ENCODE results near the gene CRACR2B.

Gene CRACR2B

GRCh38 chr11:875203-875602 is 47.5 kb downstream of the CRACR2B start:
- TF ChIP-seq, protein P1, sequence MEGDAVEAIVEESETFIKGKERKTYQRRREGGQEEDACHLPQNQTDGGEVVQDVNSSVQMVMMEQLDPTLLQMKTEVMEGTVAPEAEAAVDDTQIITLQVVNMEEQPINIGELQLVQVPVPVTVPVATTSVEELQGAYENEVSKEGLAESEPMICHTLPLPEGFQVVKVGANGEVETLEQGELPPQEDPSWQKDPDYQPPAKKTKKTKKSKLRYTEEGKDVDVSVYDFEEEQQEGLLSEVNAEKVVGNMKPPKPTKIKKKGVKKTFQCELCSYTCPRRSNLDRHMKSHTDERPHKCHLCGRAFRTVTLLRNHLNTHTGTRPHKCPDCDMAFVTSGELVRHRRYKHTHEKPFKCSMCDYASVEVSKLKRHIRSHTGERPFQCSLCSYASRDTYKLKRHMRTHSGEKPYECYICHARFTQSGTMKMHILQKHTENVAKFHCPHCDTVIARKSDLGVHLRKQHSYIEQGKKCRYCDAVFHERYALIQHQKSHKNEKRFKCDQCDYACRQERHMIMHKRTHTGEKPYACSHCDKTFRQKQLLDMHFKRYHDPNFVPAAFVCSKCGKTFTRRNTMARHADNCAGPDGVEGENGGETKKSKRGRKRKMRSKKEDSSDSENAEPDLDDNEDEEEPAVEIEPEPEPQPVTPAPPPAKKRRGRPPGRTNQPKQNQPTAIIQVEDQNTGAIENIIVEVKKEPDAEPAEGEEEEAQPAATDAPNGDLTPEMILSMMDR (IDR thresholded peaks at IDR 0.05; ENCODE audit: low read length, missing control alignments) = no peak
- DNase-seq (ENCODE audit: low read depth) = no peak
- no peak overlapping the region for H3K4me3 ChIP-seq (replicated peaks; ENCODE audit: low read depth, low read length)

- no peak for DNase-seq (ENCODE audit: low read depth)
- TF ChIP-seq, protein P1 (IDR thresholded peaks at IDR 0.05; ENCODE audit: low read length, missing control alignments) = no peak
- H3K4me3 ChIP-seq (replicated peaks; ENCODE audit: low read depth, low read length) = no peak overlapping the region
These were observed 48.1 kb downstream of the CRACR2B start for GRCh38 chr11:875769-876301.

- no peak for DNase-seq (ENCODE audit: low read depth)
- TF ChIP-seq, protein P1 (IDR thresholded peaks at IDR 0.05; ENCODE audit: low read length, missing control alignments) = no peak
- H3K4me3 ChIP-seq (replicated peaks; ENCODE audit: low read depth, low read length) = no peak overlapping the region
These were observed 48.8 kb downstream of the CRACR2B start for GRCh38 chr11:876545-876944.

DNA sequence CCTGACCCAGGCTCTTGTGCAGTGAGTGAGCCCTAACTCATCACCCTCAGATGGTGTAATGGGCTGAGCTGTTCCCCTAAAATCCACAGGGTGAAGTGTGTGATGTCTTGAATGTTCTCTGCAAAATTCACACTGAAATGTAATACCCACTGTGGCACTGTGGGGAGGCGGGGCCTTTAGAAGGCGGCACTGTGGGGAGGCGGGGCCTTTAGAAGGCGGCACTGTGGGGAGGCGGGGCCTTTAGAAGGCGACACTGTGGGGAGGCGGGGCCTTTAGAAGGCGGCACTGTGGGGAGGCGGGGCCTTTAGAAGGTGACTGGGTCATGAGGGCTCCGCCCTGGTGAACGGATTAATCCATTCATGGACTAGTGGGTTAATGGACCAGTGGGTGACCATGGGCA is 49.8 kb downstream of the CRACR2B start:
- TF ChIP-seq, protein P1 (IDR thresholded peaks at IDR 0.05; ENCODE audit: low read length, missing control alignments) = no peak
- H3K4me3 ChIP-seq (replicated peaks; ENCODE audit: low read depth, low read length) = no peak overlapping the region
- DNase-seq (ENCODE audit: low read depth) = no peak

GRCh38 chr11:880447-880846 is 52.7 kb downstream of the CRACR2B start:
- DNase-seq (ENCODE audit: low read depth) = no peak
- TF ChIP-seq, protein P1 (IDR thresholded peaks at IDR 0.05; ENCODE audit: low read length, missing control alignments) = no peak
- no peak overlapping the region for H3K4me3 ChIP-seq (replicated peaks; ENCODE audit: low read depth, low read length)

Data from fibroblast of pulmonary artery (primary cell).